ENCODE measurements around the gene ADGRL3. TPM values are rescaled to one million over a fixed set of nuclear protein-coding genes. Genes with fewer than 3 reads are reported as not detected.

The ADGRL3 gene
- total and polyA plus RNA-seq, 2 donors (not counting 1 experiment from before 2014, with no cell fraction given) = not detected

DNA sequence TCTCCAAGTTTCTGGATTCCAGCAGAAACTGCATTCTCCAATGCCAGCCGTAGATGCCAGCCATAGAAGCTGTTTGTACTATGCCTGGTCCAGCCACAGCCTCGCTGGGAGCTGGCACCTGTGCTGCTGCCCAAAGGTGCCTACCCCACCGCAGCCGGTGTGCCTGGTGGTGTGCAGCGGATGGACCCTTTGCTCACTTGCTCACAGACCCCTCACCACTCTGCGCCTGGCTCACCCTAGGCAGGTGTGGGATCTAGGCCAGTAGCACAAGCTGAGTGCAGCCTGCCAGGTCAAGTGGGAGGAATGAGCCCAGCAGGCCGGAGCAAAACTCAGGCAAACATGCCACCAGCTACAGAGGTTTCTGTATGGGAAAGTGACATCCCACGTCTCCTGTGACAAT, 463.2 kb downstream of the ADGRL3 start:
- no peaks in the 10 kb centered on the region for H3K4me1 Mint-ChIP-seq
- Histone ChIP-seq H3K4me2 (replicated peaks; ENCODE audit: low read depth, low read length, poor library complexity, severe bottlenecking) (no peak overlapping the region), H3K27ac (ENCODE audit: low read length in 2 of 2) (no peak overlapping the region), H3K27me3 (replicated peaks in 1 of 4; ENCODE audit: control extremely low read depth in 1 of 4, control insufficient read depth in 3 of 4, insufficient read depth in 4 of 4, low read length in 3 of 4) (no peaks in the 10 kb centered on the region), H3K9me3 (ENCODE audit: control extremely low read depth in 1 of 3, control insufficient read depth in 2 of 3, insufficient read depth in 1 of 3, low read length in 2 of 3) (peaks cover 0 to 22% (median 0%) of the 10 kb centered on the region in 3 donors), H3K4me1 (ENCODE audit: control insufficient read depth in 2 of 2, insufficient read depth in 2 of 2, low read length in 2 of 2) (no peaks in the 10 kb centered on the region), H3K36me3 (replicated peaks in 1 of 2; ENCODE audit: control extremely low read depth in 1 of 2, control insufficient read depth in 1 of 2, extremely low read depth in 1 of 2, insufficient read depth in 2 of 2, low read length in 1 of 2) (no peaks in the 10 kb centered on the region), H2AFZ (ENCODE audit: insufficient read depth, low read depth, low read length, poor library complexity, severe bottlenecking) (no peak overlapping the region), H4K20me1 (ENCODE audit: control insufficient read depth, insufficient read depth, low read length, poor library complexity, severe bottlenecking) (no peaks in the 10 kb centered on the region), H3K79me2 (ENCODE audit: control insufficient read depth, insufficient read depth, low read length) (no peaks in the 10 kb centered on the region), H3K4me3 (ENCODE audit: control extremely low read depth in 1 of 5, extremely low read depth in 1 of 5, insufficient read depth in 1 of 5, low read depth in 2 of 5, low read length in 4 of 5) (no peak overlapping the region), H3K9ac (ENCODE audit: low read length) (no peak overlapping the region)
- H3K4me3 Mint-ChIP-seq = no peak overlapping the region
- TF ChIP-seq, protein P1, sequence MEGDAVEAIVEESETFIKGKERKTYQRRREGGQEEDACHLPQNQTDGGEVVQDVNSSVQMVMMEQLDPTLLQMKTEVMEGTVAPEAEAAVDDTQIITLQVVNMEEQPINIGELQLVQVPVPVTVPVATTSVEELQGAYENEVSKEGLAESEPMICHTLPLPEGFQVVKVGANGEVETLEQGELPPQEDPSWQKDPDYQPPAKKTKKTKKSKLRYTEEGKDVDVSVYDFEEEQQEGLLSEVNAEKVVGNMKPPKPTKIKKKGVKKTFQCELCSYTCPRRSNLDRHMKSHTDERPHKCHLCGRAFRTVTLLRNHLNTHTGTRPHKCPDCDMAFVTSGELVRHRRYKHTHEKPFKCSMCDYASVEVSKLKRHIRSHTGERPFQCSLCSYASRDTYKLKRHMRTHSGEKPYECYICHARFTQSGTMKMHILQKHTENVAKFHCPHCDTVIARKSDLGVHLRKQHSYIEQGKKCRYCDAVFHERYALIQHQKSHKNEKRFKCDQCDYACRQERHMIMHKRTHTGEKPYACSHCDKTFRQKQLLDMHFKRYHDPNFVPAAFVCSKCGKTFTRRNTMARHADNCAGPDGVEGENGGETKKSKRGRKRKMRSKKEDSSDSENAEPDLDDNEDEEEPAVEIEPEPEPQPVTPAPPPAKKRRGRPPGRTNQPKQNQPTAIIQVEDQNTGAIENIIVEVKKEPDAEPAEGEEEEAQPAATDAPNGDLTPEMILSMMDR (IDR thresholded peaks at IDR 0.05) = no peak
- no peak for TF ChIP-seq EZH2 (IDR thresholded peaks at IDR 0.05; ENCODE audit: borderline replicate concordance, insufficient read depth, low read depth, low read length, poor library complexity, severe bottlenecking)
- 98% methylated on average over 5 of the region's 8 CpGs for WGBS (ENCODE audit: insufficient coverage)
- H3K27ac Mint-ChIP-seq = no peak overlapping the region
- no peak for ATAC-seq (ENCODE audit: low read depth)
- CTCF ChIA-PET = no interaction called here
- no peak for DNase-seq
- POLR2A ChIA-PET = no interaction called here
- peaks cover 2% of the 10 kb centered on the region for H3K9me3 Mint-ChIP-seq (ENCODE audit: insufficient read depth)
- no peaks in the 10 kb centered on the region for H3K27me3 Mint-ChIP-seq
- intact Hi-C loops (cut with micrococcal nuclease) = no loop called here

DNA sequence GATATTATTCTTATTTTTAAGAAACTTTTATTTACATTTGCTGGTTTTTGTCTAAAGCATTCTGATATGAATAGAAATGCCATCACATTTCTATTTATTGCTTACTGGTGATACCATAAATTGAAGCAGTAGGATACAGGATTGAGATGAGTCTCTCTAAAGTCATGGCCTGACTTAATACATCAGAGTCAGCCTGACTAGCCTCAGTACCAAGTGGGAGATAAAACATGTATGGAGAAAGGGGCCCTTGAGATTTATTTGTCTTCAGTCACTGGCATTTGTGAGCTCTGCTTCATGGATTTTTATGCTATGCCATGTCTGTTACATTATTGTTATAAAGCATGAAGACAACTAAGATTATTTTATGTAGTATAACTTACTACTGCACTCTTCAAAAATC, 465.5 kb downstream of the ADGRL3 start:
- Mint-ChIP-seq H3K4me1 (no peaks in the 10 kb centered on the region), H3K4me3 (no peak overlapping the region), H3K27me3 (no peaks in the 10 kb centered on the region), H3K27ac (no peak overlapping the region), H3K9me3 (ENCODE audit: insufficient read depth) (no peaks in the 10 kb centered on the region)
- no peaks in the 10 kb centered on the region for H3K79me2 ChIP-seq (ENCODE audit: control insufficient read depth, insufficient read depth, low read length)
- no peak overlapping the region for H3K4me2 ChIP-seq (replicated peaks; ENCODE audit: low read depth, low read length, poor library complexity, severe bottlenecking)
- peaks cover 0 to 22% (median 3%) of the 10 kb centered on the region in 3 donors for H3K9me3 ChIP-seq (ENCODE audit: control extremely low read depth in 1 of 3, control insufficient read depth in 2 of 3, insufficient read depth in 1 of 3, low read length in 2 of 3)
- no peak overlapping the region for H3K27ac ChIP-seq (ENCODE audit: low read length in 2 of 2)
- CTCF ChIA-PET = no interaction called here
- TF ChIP-seq, protein P1 (IDR thresholded peaks at IDR 0.05) = no peak
- TF ChIP-seq EZH2 (IDR thresholded peaks at IDR 0.05; ENCODE audit: borderline replicate concordance, insufficient read depth, low read depth, low read length, poor library complexity, severe bottlenecking) = no peak
- H3K4me3 ChIP-seq (ENCODE audit: control extremely low read depth in 1 of 5, extremely low read depth in 1 of 5, insufficient read depth in 1 of 5, low read depth in 2 of 5, low read length in 4 of 5) = no peak overlapping the region
- no peak for ATAC-seq (ENCODE audit: low read depth)
- intact Hi-C loops (cut with micrococcal nuclease) = no loop called here
- no peak overlapping the region for H3K9ac ChIP-seq (ENCODE audit: low read length)
- DNase-seq = no peak
- no peaks in the 10 kb centered on the region for H4K20me1 ChIP-seq (ENCODE audit: control insufficient read depth, insufficient read depth, low read length, poor library complexity, severe bottlenecking)
- POLR2A ChIA-PET = no interaction called here
- H3K27me3 ChIP-seq (replicated peaks in 1 of 4; ENCODE audit: control extremely low read depth in 1 of 4, control insufficient read depth in 3 of 4, insufficient read depth in 4 of 4, low read length in 3 of 4) = no peaks in the 10 kb centered on the region
- H2AFZ ChIP-seq (ENCODE audit: insufficient read depth, low read depth, low read length, poor library complexity, severe bottlenecking) = no peak overlapping the region
- no peaks in the 10 kb centered on the region for H3K4me1 ChIP-seq (ENCODE audit: control insufficient read depth in 2 of 2, insufficient read depth in 2 of 2, low read length in 2 of 2)
- no peaks in the 10 kb centered on the region for H3K36me3 ChIP-seq (replicated peaks in 1 of 2; ENCODE audit: control extremely low read depth in 1 of 2, control insufficient read depth in 1 of 2, extremely low read depth in 1 of 2, insufficient read depth in 2 of 2, low read length in 1 of 2)

All from B cell (primary cell).